Measurements from ENCODE around the gene DCTN4.
A peak's percentile ranks its signal among the peaks of the same experiment; 100 is the strongest.

DCTN4 gene

DNA sequence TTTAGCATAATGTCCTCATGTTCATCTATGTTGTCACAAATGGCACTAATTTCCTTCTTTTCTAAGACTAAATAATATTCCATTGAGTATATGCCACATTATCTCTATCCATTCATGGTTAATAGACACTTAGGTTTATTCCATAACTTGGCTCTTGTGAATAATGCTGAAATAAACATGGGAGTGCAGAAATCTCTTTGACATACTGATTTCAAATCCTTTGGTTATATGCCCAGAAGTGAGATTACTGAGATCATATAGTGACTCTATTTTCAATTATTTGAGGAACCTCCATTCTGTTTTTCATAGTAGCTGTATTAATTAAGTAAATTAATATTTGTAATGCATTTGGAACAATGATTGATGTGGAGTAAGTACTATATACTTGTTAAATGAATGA, 32.7 kb upstream of the DCTN4 start:
- peaks cover 0 to 71% (median 20%) of the 10 kb centered on the region in 4 donors for H3K4me1 ChIP-seq
- no peak for TF ChIP-seq CTCF (IDR thresholded peaks at IDR 0.05)
- intact Hi-C loops (cut with DNase I; ENCODE audit: low total_unique reads) = no loop called here
- DNase-seq = no peak
- H3K36me3 ChIP-seq = peaks cover 13 to 16% (median 13%) of the 10 kb centered on the region in 3 donors
- H3K9me3 ChIP-seq = no peaks in the 10 kb centered on the region
- no peak overlapping the region for H3K4me3 ChIP-seq
- peak overlapping the region in 1 of 2 donors; percentile 49 for H3K27ac ChIP-seq
- H3K27me3 ChIP-seq = no peaks in the 10 kb centered on the region

- Histone ChIP-seq H3K36me3 (peaks cover 0 to 1% (median 0%) of the 10 kb centered on the region in 3 donors), H3K9me3 (no peaks in the 10 kb centered on the region), H3K4me3 (no peak overlapping the region), H3K4me1 (peaks cover 0 to 79% (median 20%) of the 10 kb centered on the region in 4 donors), H3K27ac (peak overlapping the region; percentile 47 to 49), H3K27me3 (no peaks in the 10 kb centered on the region)
- intact Hi-C loops (cut with DNase I; ENCODE audit: low total_unique reads) = no loop called here
- peak; percentile 67 to 69 for DNase-seq
- no peak for TF ChIP-seq CTCF (IDR thresholded peaks at IDR 0.05)
Measured at GRCh38 chr5:150789943-150790611, 31.3 kb upstream of the DCTN4 start.

GRCh38 chr5:150789450-150789849, 30.6 kb upstream of the DCTN4 start:
- H3K27ac ChIP-seq = peak overlapping the region; percentile 47 to 49
- H3K9me3 ChIP-seq = no peaks in the 10 kb centered on the region
- H3K4me3 ChIP-seq = no peak overlapping the region
- no peak for TF ChIP-seq CTCF (IDR thresholded peaks at IDR 0.05)
- H3K27me3 ChIP-seq = no peaks in the 10 kb centered on the region
- H3K36me3 ChIP-seq = no peaks in the 10 kb centered on the region
- peaks cover 0 to 85% (median 24%) of the 10 kb centered on the region in 4 donors for H3K4me1 ChIP-seq
- no peak for DNase-seq
- intact Hi-C loops (cut with DNase I; ENCODE audit: low total_unique reads) = no loop called here

DNA sequence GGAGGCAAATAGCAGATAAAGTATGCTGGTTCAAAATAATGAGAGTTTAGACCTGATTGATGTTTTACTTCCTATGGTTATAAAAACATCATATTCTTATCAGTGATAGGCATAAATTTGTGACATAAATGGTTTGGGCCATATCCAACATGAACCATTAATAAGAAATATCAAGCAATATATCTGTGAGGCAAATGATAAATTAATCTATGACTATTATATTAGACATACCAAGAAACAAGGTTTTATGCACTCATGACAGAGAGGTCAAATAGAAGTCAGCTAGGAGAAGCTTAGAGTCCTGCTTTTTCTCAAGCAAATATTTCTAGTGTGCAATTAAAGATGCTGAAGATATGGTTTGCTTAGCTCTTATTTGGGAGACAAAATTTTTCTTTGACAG, 30.2 kb upstream of the DCTN4 start:
- Histone ChIP-seq H3K27me3 (no peaks in the 10 kb centered on the region), H3K27ac (no peak overlapping the region), H3K9me3 (no peaks in the 10 kb centered on the region), H3K4me1 (peaks cover 0 to 90% (median 29%) of the 10 kb centered on the region in 4 donors), H3K36me3 (no peaks in the 10 kb centered on the region), H3K4me3 (no peak overlapping the region)
- TF ChIP-seq CTCF (IDR thresholded peaks at IDR 0.05) = no peak
- intact Hi-C loops (cut with DNase I; ENCODE audit: low total_unique reads) = no loop called here
- no peak for DNase-seq

DNA sequence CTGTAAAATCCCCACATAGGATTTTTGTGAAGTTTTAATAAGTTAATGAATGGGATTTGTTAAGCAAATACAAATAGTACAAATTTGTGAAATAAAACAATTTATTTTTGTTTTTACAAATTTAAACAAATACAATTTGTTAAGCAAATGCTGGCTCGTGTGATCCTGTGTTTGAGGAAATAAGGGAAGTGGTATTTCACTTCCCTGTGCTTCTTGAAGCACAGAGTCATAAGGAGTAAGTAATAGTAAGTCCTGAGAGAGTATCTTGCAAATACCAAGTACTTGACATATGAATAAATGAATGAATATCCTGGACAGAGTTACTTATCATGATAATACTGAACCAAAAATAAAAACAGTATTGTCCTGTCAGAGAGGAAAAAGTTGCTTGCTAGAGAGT, 28.8 kb upstream of the DCTN4 start:
- DNase-seq = no peak
- no peak overlapping the region for H3K4me3 ChIP-seq
- no peaks in the 10 kb centered on the region for H3K36me3 ChIP-seq
- intact Hi-C loops (cut with DNase I; ENCODE audit: low total_unique reads) = no loop called here
- H3K9me3 ChIP-seq = no peaks in the 10 kb centered on the region
- peak overlapping the region in 1 of 2 donors; percentile 96 for H3K27ac ChIP-seq
- peaks cover 0 to 91% (median 40%) of the 10 kb centered on the region in 4 donors for H3K4me1 ChIP-seq
- no peaks in the 10 kb centered on the region for H3K27me3 ChIP-seq
- TF ChIP-seq CTCF (IDR thresholded peaks at IDR 0.05) = no peak

All from tibial artery (tissue), 4 donors.